RWPE2 (cell line): ENCODE results near the gene MYOC.
"Not testable (repeated sequence)": the region's sequence is repeated elsewhere in the genome, so short reads cannot be mapped to it uniquely, and the experiment has no call there.

Source experiments
- ATAC-seq: fragments of 200-7000 bp; cut with Tn5 transposase; 3 replicates; pipeline ENCODE4 v1.9.1; 2021; ENCODE audit warnings: low read depth
- DNase-seq: peaks from one replicate; pipeline ENCODE4 v3.0.0-alpha.2; 2020; ENCODE audit warnings: low spot score
- H3K27ac ChIP-seq: fragments of 450-650 bp; 2 replicates; pipeline ENCODE4 v1.5.1; 2017; ENCODE audit warnings: mild to moderate bottlenecking; ENCODE audit not compliant: poor library complexity, severe bottlenecking
- H3K27me3 ChIP-seq: fragments of 250-450 bp; sonication (Bioruptor Pico); 2 replicates; pipeline ENCODE4 v1.5.1; 2021; ENCODE audit warnings: mild to moderate bottlenecking, moderate library complexity; ENCODE audit not compliant: insufficient read depth, poor library complexity, severe bottlenecking
- H3K36me3 ChIP-seq: fragments of 250-450 bp; sonication (Bioruptor Pico); 2 replicates; pipeline ENCODE4 v1.5.1; 2020; ENCODE audit warnings: low read depth, mild to moderate bottlenecking, moderate library complexity
- H3K4me1 ChIP-seq: fragments of 250-450 bp; sonication (Bioruptor Pico); 2 replicates; pipeline ENCODE4 v1.5.1; 2021; ENCODE audit warnings: mild to moderate bottlenecking, moderate library complexity; ENCODE audit not compliant: insufficient read depth, poor library complexity, severe bottlenecking
- H3K4me3 ChIP-seq: fragments of 250-450 bp; sonication (Bioruptor Pico); 2 replicates; pipeline ENCODE4 v1.5.1; 2021; ENCODE audit warnings: mild to moderate bottlenecking, moderate library complexity; ENCODE audit not compliant: severe bottlenecking
- H3K9me3 ChIP-seq: fragments of 250-450 bp; sonication (Bioruptor Pico); 2 replicates; pipeline ENCODE4 v1.5.1; 2021; ENCODE audit warnings: mild to moderate bottlenecking, moderate library complexity; ENCODE audit not compliant: severe bottlenecking
- TF ChIP-seq, protein P1 (sequence below): fragments of 450-650 bp; IDR thresholded peaks from one replicate; pipeline ENCODE4 v1.5.1; 2017; ENCODE audit warnings: mild to moderate bottlenecking, moderate library complexity; ENCODE audit not compliant: poor library complexity, severe bottlenecking

Gene MYOC

DNA sequence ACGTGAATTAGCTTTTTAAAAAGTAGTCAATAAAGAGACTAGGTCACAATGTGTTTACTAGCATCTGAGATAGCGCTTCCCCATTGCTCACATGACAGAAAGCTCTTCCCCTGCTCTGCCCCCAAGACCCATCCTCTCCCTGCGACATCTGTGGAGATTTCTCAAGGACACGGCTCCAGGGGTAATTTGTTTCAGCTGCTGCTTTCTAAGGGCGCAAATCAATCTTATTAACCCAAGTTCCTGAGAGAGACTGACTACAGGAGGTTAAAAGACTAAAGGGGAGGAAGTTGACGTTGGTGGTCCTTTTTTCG is 30.4 kb downstream of the MYOC start, which contains the start of gene MYOCOS:
TSS of gene MYOCOS (plus strand) at position 92 of the 311 bp plus-strand sequence. CDS start 1,641 bp downstream, outside the sequence.
- Histone ChIP-seq H3K4me1 (no peaks in the 10 kb centered on the region), H3K27ac (no peak within 1 kb of the TSS), H3K36me3 (no peaks in the 10 kb centered on the region), H3K9me3 (no peaks in the 10 kb centered on the region), H3K4me3 (no peak within 1 kb of the TSS), H3K27me3 (no peaks in the 10 kb centered on the region)
- ATAC-seq, result no peak
- TF ChIP-seq, protein P1, sequence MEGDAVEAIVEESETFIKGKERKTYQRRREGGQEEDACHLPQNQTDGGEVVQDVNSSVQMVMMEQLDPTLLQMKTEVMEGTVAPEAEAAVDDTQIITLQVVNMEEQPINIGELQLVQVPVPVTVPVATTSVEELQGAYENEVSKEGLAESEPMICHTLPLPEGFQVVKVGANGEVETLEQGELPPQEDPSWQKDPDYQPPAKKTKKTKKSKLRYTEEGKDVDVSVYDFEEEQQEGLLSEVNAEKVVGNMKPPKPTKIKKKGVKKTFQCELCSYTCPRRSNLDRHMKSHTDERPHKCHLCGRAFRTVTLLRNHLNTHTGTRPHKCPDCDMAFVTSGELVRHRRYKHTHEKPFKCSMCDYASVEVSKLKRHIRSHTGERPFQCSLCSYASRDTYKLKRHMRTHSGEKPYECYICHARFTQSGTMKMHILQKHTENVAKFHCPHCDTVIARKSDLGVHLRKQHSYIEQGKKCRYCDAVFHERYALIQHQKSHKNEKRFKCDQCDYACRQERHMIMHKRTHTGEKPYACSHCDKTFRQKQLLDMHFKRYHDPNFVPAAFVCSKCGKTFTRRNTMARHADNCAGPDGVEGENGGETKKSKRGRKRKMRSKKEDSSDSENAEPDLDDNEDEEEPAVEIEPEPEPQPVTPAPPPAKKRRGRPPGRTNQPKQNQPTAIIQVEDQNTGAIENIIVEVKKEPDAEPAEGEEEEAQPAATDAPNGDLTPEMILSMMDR, result no peak
- DNase-seq, result no peak

GRCh38 chr1:171616586-171616985 is 35.9 kb downstream of the MYOC start:
- Histone ChIP-seq H3K9me3 (no peaks in the 10 kb centered on the region), H3K27me3 (no peaks in the 10 kb centered on the region), H3K4me3 (no peak overlapping the region), H3K27ac (no peak overlapping the region), H3K4me1 (no peaks in the 10 kb centered on the region), H3K36me3 (no peaks in the 10 kb centered on the region)
- DNase-seq (no peak), ATAC-seq (no peak)
- TF ChIP-seq, protein P1, result no peak

DNA sequence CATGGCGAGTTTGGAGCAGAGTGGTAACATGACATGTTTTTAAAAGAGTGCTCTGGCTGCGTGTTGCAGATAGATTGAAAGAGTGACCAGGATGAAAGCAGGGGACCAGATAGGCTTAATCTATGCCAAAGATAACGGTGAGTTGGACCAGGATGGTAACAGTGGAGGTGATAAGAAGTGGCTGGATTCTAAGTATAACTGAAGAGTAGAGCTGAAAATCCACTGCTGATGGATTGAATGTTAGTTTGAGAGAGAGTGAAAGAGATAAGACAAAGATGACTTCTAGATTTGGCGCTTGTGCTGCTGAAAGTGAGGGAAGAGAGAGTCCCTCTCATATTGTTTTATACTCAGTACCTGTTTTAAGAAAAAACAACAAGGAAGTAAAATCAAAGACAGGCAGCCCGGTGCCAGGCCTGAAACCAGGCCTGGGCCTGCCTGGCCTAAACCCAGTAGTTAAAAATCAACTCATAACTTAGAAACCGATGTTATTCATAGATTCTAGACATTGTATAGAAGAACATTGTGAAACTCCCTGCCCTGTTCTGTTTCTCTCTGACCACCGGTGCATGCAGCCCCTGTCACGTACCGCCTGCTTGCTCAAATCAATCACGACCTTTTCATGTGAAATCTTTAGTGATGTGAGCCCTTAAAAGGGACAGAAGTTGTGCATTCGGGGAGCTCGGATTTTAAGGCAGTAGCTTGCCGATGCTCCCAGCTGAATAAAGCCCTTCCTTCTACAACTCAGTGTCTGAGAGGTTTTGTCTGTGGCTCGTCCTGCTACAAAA is 37.2 kb downstream of the MYOC start:
- H3K27ac ChIP-seq, H3K4me3 ChIP-seq, H3K4me1 ChIP-seq, H3K27me3 ChIP-seq, H3K9me3 ChIP-seq, ATAC-seq, H3K36me3 ChIP-seq, DNase-seq: not testable (repeated sequence)

- no peaks in the 10 kb centered on the region for H3K4me1 ChIP-seq
- H3K27me3 ChIP-seq, result no peaks in the 10 kb centered on the region
- ATAC-seq (no peak), DNase-seq (no peak)
- no peaks in the 10 kb centered on the region for H3K36me3 ChIP-seq
- no peak overlapping the region for H3K4me3 ChIP-seq
- no peak overlapping the region for H3K27ac ChIP-seq
- TF ChIP-seq, protein P1, result no peak
- no peaks in the 10 kb centered on the region for H3K9me3 ChIP-seq
Observed at GRCh38 chr1:171613282-171613681, 39.2 kb downstream of the MYOC start.

GRCh38 chr1:171611306-171611705 is 41.2 kb downstream of the MYOC start:
- ATAC-seq, result no peak
- no peak for DNase-seq
- H3K36me3 ChIP-seq, result no peaks in the 10 kb centered on the region
- no peak overlapping the region for H3K27ac ChIP-seq
- TF ChIP-seq, protein P1, result no peak
- no peaks in the 10 kb centered on the region for H3K4me1 ChIP-seq
- H3K27me3 ChIP-seq, result no peaks in the 10 kb centered on the region
- H3K4me3 ChIP-seq, result no peak overlapping the region
- H3K9me3 ChIP-seq, result no peaks in the 10 kb centered on the region
